ENCODE data around the gene VPS8.

Gene VPS8

GRCh38 chr3:184811999-184812661 is at the start of gene VPS8:
Gene VPS8, plus strand, starts transcription at chr3:184812166. Its CDS starts 12,467 bp downstream, at chr3:184824633.
- peak; percentile 97 for DNase-seq
- in situ Hi-C loops (cut with MboI; ENCODE audit: low pct_unique_long_range_greater_than_20kb, low sequenced_read_pairs): no loop called here

- in situ Hi-C loops (cut with MboI; ENCODE audit: low pct_unique_long_range_greater_than_20kb, low sequenced_read_pairs): loop anchor here (25.0 kb wide), 1 partner anchor 402 kb away; the partner anchor contains the start of genes CLCN2 and POLR2H
These were observed 47.8 kb upstream of the VPS8 start for GRCh38 chr3:184764191-184764590.

GRCh38 chr3:184765047-184765729 is 46.8 kb upstream of the VPS8 start:
- DNase-seq: no peak
- in situ Hi-C loops (cut with MboI; ENCODE audit: low pct_unique_long_range_greater_than_20kb, low sequenced_read_pairs): loop anchor here (25.0 kb wide), 1 partner anchor 403 kb away; the partner anchor contains the start of genes CLCN2 and POLR2H

More at GRCh38 chr3:184764191-184764590, 47.8 kb upstream of the VPS8 start:
- no peak for DNase-seq

- DNase-seq: peak; percentile 45
- in situ Hi-C loops (cut with MboI; ENCODE audit: low pct_unique_long_range_greater_than_20kb, low sequenced_read_pairs): loop anchor here (25.0 kb wide), 1 partner anchor 403 kb away; the partner anchor contains the start of genes CLCN2 and POLR2H
These were observed 46.3 kb upstream of the VPS8 start for GRCh38 chr3:184765730-184766074.

- no peak for DNase-seq
- in situ Hi-C loops (cut with MboI; ENCODE audit: low pct_unique_long_range_greater_than_20kb, low sequenced_read_pairs): loop anchor here (25.0 kb wide), 1 partner anchor 404 kb away; the partner anchor contains the start of genes CLCN2 and POLR2H
These were observed 45.3 kb upstream of the VPS8 start for GRCh38 chr3:184766555-184767261.

- in situ Hi-C loops (cut with MboI; ENCODE audit: low pct_unique_long_range_greater_than_20kb, low sequenced_read_pairs): loop anchor here (25.0 kb wide), 1 partner anchor 405 kb away; the partner anchor contains the start of genes CLCN2 and POLR2H
- no peak for DNase-seq
These were observed 44.6 kb upstream of the VPS8 start for GRCh38 chr3:184767377-184767776.

GRCh38 chr3:184769382-184770170 is 42.4 kb upstream of the VPS8 start:
- DNase-seq: no peak
- in situ Hi-C loops (cut with MboI; ENCODE audit: low pct_unique_long_range_greater_than_20kb, low sequenced_read_pairs): loop anchor here (25.0 kb wide), 1 partner anchor 407 kb away; the partner anchor contains the start of genes CLCN2 and POLR2H

- DNase-seq: no peak
- in situ Hi-C loops (cut with MboI; ENCODE audit: low pct_unique_long_range_greater_than_20kb, low sequenced_read_pairs): loop anchor here (25.0 kb wide), 1 partner anchor 408 kb away; the partner anchor contains the start of genes CLCN2 and POLR2H
These were observed 41.4 kb upstream of the VPS8 start for GRCh38 chr3:184770541-184770940.

GRCh38 chr3:184771301-184772127 is 40.5 kb upstream of the VPS8 start:
- in situ Hi-C loops (cut with MboI; ENCODE audit: low pct_unique_long_range_greater_than_20kb, low sequenced_read_pairs): loop anchor here (25.0 kb wide), 1 partner anchor 409 kb away; the partner anchor contains the start of genes CLCN2 and POLR2H
- DNase-seq: no peak

GRCh38 chr3:184772667-184773272 is 39.2 kb upstream of the VPS8 start:
- no peak for DNase-seq
- in situ Hi-C loops (cut with MboI; ENCODE audit: low pct_unique_long_range_greater_than_20kb, low sequenced_read_pairs): loop anchor here (25.0 kb wide), 1 partner anchor 410 kb away; the partner anchor contains the start of genes CLCN2 and POLR2H

GRCh38 chr3:184773283-184774186 is 38.4 kb upstream of the VPS8 start:
- in situ Hi-C loops (cut with MboI; ENCODE audit: low pct_unique_long_range_greater_than_20kb, low sequenced_read_pairs): loop anchor here (25.0 kb wide), 1 partner anchor 411 kb away; the partner anchor contains the start of genes CLCN2 and POLR2H
- no peak for DNase-seq

- no peak for DNase-seq
- in situ Hi-C loops (cut with MboI; ENCODE audit: low pct_unique_long_range_greater_than_20kb, low sequenced_read_pairs): no loop called here
These were observed 35.0 kb upstream of the VPS8 start for GRCh38 chr3:184776916-184777315.

- in situ Hi-C loops (cut with MboI; ENCODE audit: low pct_unique_long_range_greater_than_20kb, low sequenced_read_pairs): no loop called here
- DNase-seq: peak; percentile 86
These were observed 34.2 kb upstream of the VPS8 start for GRCh38 chr3:184777566-184778356.

GRCh38 chr3:184778426-184779332 is 33.3 kb upstream of the VPS8 start:
- in situ Hi-C loops (cut with MboI; ENCODE audit: low pct_unique_long_range_greater_than_20kb, low sequenced_read_pairs): no loop called here
- no peak for DNase-seq

Data from KBM-7 (cell line).